Tibial nerve (tissue), 4 donors: ENCODE measurements around the gene WASF3. TPM values are rescaled to one million over a fixed set of nuclear protein-coding genes. Genes with fewer than 3 reads are reported as not detected.

Experiments
- DNase-seq, 2 donors: peaks; one replicate each; pipeline ENCODE4 v3.0.0-alpha.2; 2019; ENCODE audit warnings: low spot score in 2 of 2
- H3K27ac ChIP-seq, 4 donors: fragments of 200-600 bp; sonication (generic) in 3 of 4; one replicate each; pipeline ENCODE4 v1.5.1; 2017 to 2019; ENCODE audit warnings: mild to moderate bottlenecking in 1 of 4
- H3K27me3 ChIP-seq, 2 donors: fragments of 200-600 bp; sonication (generic) in 1 of 2; one replicate each; pipeline versions ENCODE4 v1.5.1 to v1.6.0; 2017 to 2019
- H3K36me3 ChIP-seq, 3 donors: fragments of 200-600 bp; sonication (generic); one replicate each; pipeline ENCODE4 v1.5.1; 2018 to 2019
- H3K4me1 ChIP-seq, 4 donors: fragments of 200-600 bp; sonication (generic) in 3 of 4; one replicate each; pipeline ENCODE4 v1.5.1; 2017 to 2019
- H3K4me3 ChIP-seq, 4 donors: fragments of 200-600 bp; sonication (generic) in 3 of 4; one replicate each; pipeline ENCODE4 v1.5.1; 2017 to 2019; ENCODE audit warnings: mild to moderate bottlenecking in 1 of 4, moderate library complexity in 1 of 4
- H3K9me3 ChIP-seq, 4 donors: fragments of 200-600 bp; sonication (generic) in 3 of 4; one replicate each; pipeline ENCODE4 v1.5.1; 2017 to 2019
- EP300 ChIP-seq, 2 donors: sonication (generic); formaldehyde crosslinking; IDR thresholded peaks; one replicate each; pipeline ENCODE4 v1.6.1; 2017; ENCODE audit warnings: antibody characterized with exemption in 2 of 2, mild to moderate bottlenecking in 1 of 2
- POLR2A ChIP-seq, 2 donors: fragments of 450-650 bp; IDR thresholded peaks; one replicate each; pipeline ENCODE4 v1.6.1; 2017; ENCODE audit warnings: antibody characterized with exemption in 2 of 2, mild to moderate bottlenecking in 2 of 2, moderate library complexity in 2 of 2
- WGBS, 2 donors: methylation state at CpG; one replicate each; pipeline ENCODE4 v1.1.5; 2018; 5-methylcytosine and 5-hydroxymethylcytosine counted together
- total RNA-seq, 4 donors: library from RNA; depleted of rRNA; stranded (reverse); fragments of >200 nt; gene quantifications; one replicate each; pipeline ENCODE4 v1.1.0, GENCODE V29; 2016
- TF ChIP-seq, protein P1 (sequence below), 5 experiments: fragments of 200-600 bp in 3 of 5; fragments of 450-650 bp in 2 of 5; sonication (generic) in 3 of 5; IDR thresholded peaks; one replicate each; pipeline ENCODE4 v1.5.1; 2016 to 2019; ENCODE audit warnings: antibody characterized with exemption in 5 of 5, mild to moderate bottlenecking in 3 of 5, moderate library complexity in 2 of 5

WASF3 gene
- total RNA-seq, 4 donors from 2014 or later = 23.7 to 47.9 (median 40.7) TPM

DNA sequence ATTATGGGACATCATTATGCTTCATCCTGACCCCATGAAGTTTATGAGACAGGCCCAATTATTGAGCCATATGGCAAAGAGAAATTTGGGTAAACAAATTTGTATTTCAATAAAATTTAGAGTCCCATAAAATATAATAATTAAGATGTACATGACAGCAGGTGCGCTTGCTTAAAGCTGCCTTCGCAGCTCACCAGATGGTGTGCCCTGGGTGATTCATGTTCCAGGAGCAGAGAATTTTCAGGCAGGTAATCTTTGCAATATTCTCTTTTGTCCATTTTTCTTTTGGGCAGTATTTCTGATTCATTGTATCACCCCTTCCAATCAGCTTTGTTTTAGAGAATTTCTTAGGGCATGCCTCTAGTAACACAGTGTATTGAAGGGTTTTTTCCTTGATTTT is 39.5 kb upstream of the WASF3 start:
- H3K4me3 ChIP-seq = no peak overlapping the region
- H3K27ac ChIP-seq = no peak overlapping the region
- H3K27me3 ChIP-seq = no peaks in the 10 kb centered on the region
- 78 to 84% methylated on average over 2 of the region's 2 CpGs for WGBS, 2 donors
- H3K4me1 ChIP-seq = no peaks in the 10 kb centered on the region
- no peaks in the 10 kb centered on the region for H3K36me3 ChIP-seq
- H3K9me3 ChIP-seq = no peaks in the 10 kb centered on the region
- no peak for DNase-seq
- TF ChIP-seq, protein P1, sequence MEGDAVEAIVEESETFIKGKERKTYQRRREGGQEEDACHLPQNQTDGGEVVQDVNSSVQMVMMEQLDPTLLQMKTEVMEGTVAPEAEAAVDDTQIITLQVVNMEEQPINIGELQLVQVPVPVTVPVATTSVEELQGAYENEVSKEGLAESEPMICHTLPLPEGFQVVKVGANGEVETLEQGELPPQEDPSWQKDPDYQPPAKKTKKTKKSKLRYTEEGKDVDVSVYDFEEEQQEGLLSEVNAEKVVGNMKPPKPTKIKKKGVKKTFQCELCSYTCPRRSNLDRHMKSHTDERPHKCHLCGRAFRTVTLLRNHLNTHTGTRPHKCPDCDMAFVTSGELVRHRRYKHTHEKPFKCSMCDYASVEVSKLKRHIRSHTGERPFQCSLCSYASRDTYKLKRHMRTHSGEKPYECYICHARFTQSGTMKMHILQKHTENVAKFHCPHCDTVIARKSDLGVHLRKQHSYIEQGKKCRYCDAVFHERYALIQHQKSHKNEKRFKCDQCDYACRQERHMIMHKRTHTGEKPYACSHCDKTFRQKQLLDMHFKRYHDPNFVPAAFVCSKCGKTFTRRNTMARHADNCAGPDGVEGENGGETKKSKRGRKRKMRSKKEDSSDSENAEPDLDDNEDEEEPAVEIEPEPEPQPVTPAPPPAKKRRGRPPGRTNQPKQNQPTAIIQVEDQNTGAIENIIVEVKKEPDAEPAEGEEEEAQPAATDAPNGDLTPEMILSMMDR (IDR thresholded peaks at IDR 0.05) = no peak
- TF ChIP-seq POLR2A (IDR thresholded peaks at IDR 0.05) (no peak), EP300 (IDR thresholded peaks at IDR 0.05) (no peak)

DNA sequence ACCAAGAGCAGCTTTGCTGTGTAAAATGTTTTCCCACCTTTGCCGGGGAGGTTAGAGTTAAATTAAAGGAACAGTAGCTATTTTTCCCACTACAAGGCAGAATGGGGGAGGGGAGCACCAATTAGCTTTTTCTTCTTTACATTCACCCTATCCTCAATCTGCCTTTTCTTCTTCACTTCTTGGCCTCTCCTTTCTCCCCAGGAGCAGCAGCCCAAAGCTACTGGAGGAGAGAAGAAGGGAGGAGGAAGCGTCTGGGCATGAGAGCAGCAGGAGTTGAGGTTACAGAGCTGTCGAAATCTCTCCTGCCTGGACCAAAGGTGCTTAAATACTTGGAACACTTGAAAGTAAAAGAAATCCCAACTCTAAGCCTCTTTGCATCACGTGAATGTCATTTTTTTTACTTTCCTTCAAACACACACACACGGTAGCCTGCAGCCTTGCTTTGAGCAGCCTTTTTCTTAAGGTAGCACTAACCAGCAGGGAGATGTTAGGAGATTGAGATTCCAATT is 39.0 kb upstream of the WASF3 start:
- Histone ChIP-seq H3K27ac (no peak overlapping the region), H3K36me3 (no peaks in the 10 kb centered on the region), H3K4me1 (no peaks in the 10 kb centered on the region), H3K27me3 (no peaks in the 10 kb centered on the region), H3K9me3 (no peaks in the 10 kb centered on the region), H3K4me3 (no peak overlapping the region)
- no peak for TF ChIP-seq POLR2A (IDR thresholded peaks at IDR 0.05)
- TF ChIP-seq, protein P1 (IDR thresholded peaks at IDR 0.05) = no peak
- no peak for TF ChIP-seq EP300 (IDR thresholded peaks at IDR 0.05)
- DNase-seq = no peak
- 9 to 18% methylated on average over 5 of the region's 5 CpGs for WGBS, 2 donors

DNA sequence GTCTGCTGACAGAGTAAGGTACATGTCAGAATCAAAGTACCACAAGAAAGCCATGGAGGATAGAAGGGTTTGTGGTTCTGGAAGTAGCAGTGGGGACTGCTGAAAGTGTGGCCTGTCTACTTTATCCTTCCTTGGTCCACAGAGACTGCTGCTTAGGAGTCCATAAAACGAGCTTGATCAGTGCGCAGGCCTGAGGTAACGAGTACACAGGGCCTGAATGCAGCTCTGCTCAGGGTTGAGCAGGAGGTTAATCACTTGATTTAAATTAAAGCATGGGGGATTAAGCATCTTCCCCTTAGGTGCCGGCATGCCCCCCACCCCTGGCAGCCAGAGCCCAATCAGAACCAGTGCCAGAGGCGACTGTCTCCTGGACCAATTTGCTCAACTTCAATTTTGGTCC is 34.9 kb upstream of the WASF3 start:
- Histone ChIP-seq H3K4me1 (no peaks in the 10 kb centered on the region), H3K27me3 (no peaks in the 10 kb centered on the region), H3K36me3 (no peaks in the 10 kb centered on the region), H3K4me3 (no peak overlapping the region), H3K27ac (no peak overlapping the region), H3K9me3 (no peaks in the 10 kb centered on the region)
- TF ChIP-seq POLR2A (IDR thresholded peaks at IDR 0.05) (no peak), EP300 (IDR thresholded peaks at IDR 0.05) (no peak)
- TF ChIP-seq, protein P1 (IDR thresholded peaks at IDR 0.05) = no peak
- no peak for DNase-seq
- 56 to 67% methylated on average over 5 of the region's 5 CpGs for WGBS, 2 donors

DNA sequence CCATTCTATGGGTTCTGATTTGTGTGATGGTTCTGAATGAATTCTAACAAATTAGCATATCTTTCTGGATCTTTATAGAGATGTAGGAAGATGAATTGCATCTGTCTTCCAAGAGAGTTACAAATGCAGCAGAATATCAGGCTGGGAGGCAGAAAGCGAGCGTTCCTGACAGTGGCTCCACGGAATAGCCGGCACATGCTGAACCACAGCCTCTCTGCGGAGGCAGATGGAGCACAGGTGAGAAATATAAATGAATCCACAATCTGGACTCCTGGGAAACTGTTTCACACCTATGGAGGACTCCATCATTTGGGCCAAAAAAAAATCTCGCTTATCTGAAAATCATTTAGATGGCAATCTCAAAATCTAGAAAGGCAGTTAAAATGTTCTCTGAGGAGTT is 34.5 kb upstream of the WASF3 start:
- TF ChIP-seq, protein P1 (IDR thresholded peaks at IDR 0.05) = no peak
- TF ChIP-seq POLR2A (IDR thresholded peaks at IDR 0.05) (no peak), EP300 (IDR thresholded peaks at IDR 0.05) (no peak)
- no peaks in the 10 kb centered on the region for H3K27me3 ChIP-seq
- 88 to 92% methylated on average over 6 of the region's 6 CpGs for WGBS, 2 donors

DNA sequence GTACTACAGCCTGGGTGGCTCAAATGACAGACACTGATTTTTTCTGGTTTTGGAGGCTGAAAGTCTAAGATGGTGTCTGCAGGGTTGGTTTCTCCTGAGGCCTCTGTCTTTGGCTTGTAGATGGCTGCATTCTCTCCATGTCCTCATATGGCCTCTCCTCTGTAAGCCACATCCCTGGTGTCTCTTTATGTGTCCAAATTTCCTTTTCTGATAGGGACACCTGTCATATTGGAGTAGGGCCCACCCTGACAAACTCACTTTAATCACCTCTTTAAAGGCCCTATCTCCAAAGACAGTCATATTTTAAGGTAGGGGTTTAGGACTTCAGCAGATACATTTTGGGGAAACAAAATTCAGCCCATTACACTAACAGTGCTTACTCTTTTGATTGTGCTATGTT is 32.0 kb upstream of the WASF3 start:
- no peaks in the 10 kb centered on the region for H3K27me3 ChIP-seq
- no peaks in the 10 kb centered on the region for H3K9me3 ChIP-seq
- no peaks in the 10 kb centered on the region for H3K36me3 ChIP-seq
- no peak overlapping the region for H3K4me3 ChIP-seq
- DNase-seq = no peak
- H3K4me1 ChIP-seq = no peaks in the 10 kb centered on the region
- TF ChIP-seq POLR2A (IDR thresholded peaks at IDR 0.05) (no peak), EP300 (IDR thresholded peaks at IDR 0.05) (no peak)
- TF ChIP-seq, protein P1 (IDR thresholded peaks at IDR 0.05) = no peak
- H3K27ac ChIP-seq = no peak overlapping the region

More for the DNA sequence above, 34.5 kb upstream of the WASF3 start:
- DNase-seq = no peak
- Histone ChIP-seq H3K4me1 (no peaks in the 10 kb centered on the region), H3K36me3 (no peaks in the 10 kb centered on the region), H3K9me3 (no peaks in the 10 kb centered on the region), H3K27ac (no peak overlapping the region), H3K4me3 (no peak overlapping the region)
